Stimulated activated CD4-positive, alpha-beta T cell treated with anti-CD3 and anti-CD28 coated beads, Interleukin-4, amount 100 ng/mL, for 48 hours (primary cell): ENCODE data around the gene RPIA.
A peak's percentile ranks its signal among the peaks of the same experiment; 100 is the strongest.

Experiments used
- DNase-seq, 2 donors: peaks; one replicate each; pipeline ENCODE4 v3.0.0-alpha.2; 2020; ENCODE audit warnings: low read depth in 2 of 2

RPIA gene

GRCh38 chr2:88684519-88684918 lies 7.0 kb upstream of the RPIA start:
- DNase-seq = no peak

- DNase-seq = no peak
Observed at GRCh38 chr2:88686320-88686719, 5.2 kb upstream of the RPIA start.

- DNase-seq = no peak
Observed at GRCh38 chr2:88687384-88687783, 4.1 kb upstream of the RPIA start.

- DNase-seq = peak; percentile 32 to 35
Observed at GRCh38 chr2:88690591-88691338, 708 bp upstream of the RPIA start.

- DNase-seq = peak; percentile 11 to 19
Observed at GRCh38 chr2:88692187-88692586, 714 bp downstream of the RPIA start.

- no peak for DNase-seq
Observed at GRCh38 chr2:88693911-88694414, 2.5 kb downstream of the RPIA start.

GRCh38 chr2:88696611-88697010 lies 5.1 kb downstream of the RPIA start:
- DNase-seq = no peak

GRCh38 chr2:88697370-88698026 lies 6.0 kb downstream of the RPIA start:
- DNase-seq = no peak

- DNase-seq = no peak
Observed at GRCh38 chr2:88698027-88698413, 6.5 kb downstream of the RPIA start.

- no peak for DNase-seq
Observed at GRCh38 chr2:88698498-88699233, 7.2 kb downstream of the RPIA start.

- DNase-seq = no peak
Observed at GRCh38 chr2:88707003-88707402, 15.5 kb downstream of the RPIA start.

GRCh38 chr2:88709181-88709631 lies 17.7 kb downstream of the RPIA start:
- DNase-seq = no peak

GRCh38 chr2:88711289-88711688 lies 19.8 kb downstream of the RPIA start:
- no peak for DNase-seq

GRCh38 chr2:88711897-88712296 lies 20.4 kb downstream of the RPIA start:
- no peak for DNase-seq

GRCh38 chr2:88713408-88713807 lies 21.9 kb downstream of the RPIA start:
- DNase-seq = no peak

- no peak for DNase-seq
Observed at GRCh38 chr2:88714667-88715066, 23.2 kb downstream of the RPIA start.

GRCh38 chr2:88720399-88720798 lies 28.9 kb downstream of the RPIA start:
- DNase-seq = no peak

- DNase-seq = no peak
Observed at GRCh38 chr2:88721268-88721667, 29.8 kb downstream of the RPIA start.

- no peak for DNase-seq
Observed at GRCh38 chr2:88724643-88725332, 33.3 kb downstream of the RPIA start.

GRCh38 chr2:88729061-88729745 lies 37.7 kb downstream of the RPIA start:
- no peak for DNase-seq

- DNase-seq = no peak
Observed at GRCh38 chr2:88733155-88733902, 41.9 kb downstream of the RPIA start.
